ENCODE measurements around the gene CAMK1G.
A peak's percentile ranks its signal among the peaks of the same experiment; 100 is the strongest.

The CAMK1G gene

GRCh38 chr1:209601809-209602657 is 18.5 kb downstream of the CAMK1G start:
- peak; percentile 71 to 77 (median 74) for DNase-seq

DNA sequence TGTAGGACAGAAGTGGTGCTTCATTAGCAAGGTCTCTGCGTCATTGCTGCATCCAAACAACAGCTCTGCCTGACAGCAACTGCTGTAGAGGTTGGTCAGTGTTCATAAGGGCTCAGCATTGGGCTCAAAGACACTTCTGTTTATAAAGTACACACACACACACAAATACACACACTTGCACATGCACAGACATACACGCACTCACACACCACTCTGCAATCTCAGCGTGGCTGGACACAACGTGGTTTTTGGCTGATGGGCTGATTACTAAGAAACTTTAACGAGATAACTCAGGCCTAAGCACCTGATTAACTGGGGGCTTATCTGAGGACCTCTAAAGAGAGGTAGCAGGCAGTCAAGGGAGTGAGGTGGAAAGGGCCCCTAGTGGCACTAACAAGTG is 20.4 kb downstream of the CAMK1G start:
- DNase-seq = no peak

DNA sequence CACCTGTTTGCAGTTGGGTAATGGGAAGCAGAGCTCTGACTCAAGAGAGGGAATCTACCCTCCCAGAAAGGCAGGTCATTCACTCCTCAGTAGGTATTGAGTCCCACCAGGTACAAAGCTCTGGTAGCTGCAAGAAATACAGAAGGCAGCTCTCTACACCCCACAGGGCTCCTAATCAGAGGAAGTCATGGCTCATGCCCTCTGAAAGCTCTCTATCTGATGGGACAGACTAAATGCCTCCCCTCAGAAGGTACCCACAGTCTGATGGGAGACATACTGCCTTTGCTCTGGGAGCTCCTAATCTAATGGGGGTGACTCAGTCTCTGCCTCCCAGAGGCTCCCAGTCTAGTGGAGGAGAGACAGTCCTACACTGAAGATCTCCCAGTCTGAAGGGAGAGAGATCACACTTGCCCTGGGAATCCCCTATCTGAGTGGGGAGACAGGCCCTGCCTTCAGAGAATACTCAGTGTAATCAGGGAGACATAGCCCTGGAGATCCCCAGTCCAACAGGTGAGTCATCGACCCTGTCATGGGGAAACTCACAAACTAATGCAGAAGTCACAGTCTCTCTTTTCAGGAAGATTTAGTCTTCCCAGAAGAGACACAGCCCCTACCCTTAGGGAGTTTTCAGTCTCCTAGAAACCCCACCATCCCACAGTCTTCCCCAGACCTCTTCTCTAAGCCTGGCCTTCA is 23.7 kb downstream of the CAMK1G start:
- peak; percentile 93 to 99 (median 96) for DNase-seq

DNA sequence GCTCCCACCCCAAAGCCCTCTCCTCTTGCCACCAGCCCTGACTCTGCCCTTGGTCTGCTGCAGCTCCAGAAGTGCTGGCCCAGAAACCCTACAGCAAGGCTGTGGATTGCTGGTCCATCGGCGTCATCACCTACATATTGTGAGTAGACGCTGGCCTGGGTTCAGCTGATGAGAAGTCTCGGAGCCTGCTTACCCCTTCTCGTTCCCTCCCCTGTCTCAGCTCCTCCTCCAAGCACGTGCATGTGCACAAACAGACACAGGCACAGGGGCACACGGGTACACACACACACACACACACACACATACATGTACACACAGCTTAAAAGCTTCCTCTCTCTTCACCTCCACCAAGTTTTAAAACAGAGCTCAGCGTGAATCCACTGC is 24.3 kb downstream of the CAMK1G start:
- DNase-seq = no peak

DNA sequence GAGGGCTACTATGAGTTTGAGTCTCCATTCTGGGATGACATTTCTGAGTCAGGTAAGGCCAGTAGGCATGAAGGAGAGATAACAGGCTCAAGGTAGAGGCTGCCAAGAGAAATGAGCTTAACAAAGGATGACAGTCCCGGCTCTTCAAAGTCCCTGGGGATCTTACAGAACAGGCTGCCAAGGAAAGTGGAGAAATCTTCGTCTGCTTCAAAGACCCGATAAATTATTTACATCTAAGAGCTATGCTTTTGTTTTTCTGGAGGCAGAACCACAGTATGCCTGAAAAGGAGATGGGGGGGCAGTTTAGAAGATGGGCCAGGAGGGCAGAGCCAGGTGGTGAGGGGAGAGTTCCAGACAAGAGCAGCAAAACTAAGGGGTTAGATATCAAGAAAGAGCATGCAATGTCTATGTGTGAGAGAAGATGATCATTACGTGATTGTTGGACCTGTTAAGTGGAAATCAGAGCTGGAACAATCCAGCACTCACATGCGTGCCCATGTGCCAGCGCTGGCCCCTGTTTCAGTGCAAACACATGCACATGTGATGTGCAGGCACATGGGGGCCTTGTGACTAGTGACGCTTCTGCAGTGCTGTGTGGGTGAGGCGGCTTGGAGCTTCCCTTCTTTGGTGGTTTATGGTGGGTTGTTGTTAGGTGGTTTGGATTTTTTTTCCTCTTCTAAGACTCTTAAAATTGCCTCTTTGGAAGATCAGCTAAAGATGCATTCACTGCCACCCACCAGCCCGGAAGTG is 25.7 kb downstream of the CAMK1G start:
- DNase-seq = peak; percentile 75 to 83 (median 80)

DNA sequence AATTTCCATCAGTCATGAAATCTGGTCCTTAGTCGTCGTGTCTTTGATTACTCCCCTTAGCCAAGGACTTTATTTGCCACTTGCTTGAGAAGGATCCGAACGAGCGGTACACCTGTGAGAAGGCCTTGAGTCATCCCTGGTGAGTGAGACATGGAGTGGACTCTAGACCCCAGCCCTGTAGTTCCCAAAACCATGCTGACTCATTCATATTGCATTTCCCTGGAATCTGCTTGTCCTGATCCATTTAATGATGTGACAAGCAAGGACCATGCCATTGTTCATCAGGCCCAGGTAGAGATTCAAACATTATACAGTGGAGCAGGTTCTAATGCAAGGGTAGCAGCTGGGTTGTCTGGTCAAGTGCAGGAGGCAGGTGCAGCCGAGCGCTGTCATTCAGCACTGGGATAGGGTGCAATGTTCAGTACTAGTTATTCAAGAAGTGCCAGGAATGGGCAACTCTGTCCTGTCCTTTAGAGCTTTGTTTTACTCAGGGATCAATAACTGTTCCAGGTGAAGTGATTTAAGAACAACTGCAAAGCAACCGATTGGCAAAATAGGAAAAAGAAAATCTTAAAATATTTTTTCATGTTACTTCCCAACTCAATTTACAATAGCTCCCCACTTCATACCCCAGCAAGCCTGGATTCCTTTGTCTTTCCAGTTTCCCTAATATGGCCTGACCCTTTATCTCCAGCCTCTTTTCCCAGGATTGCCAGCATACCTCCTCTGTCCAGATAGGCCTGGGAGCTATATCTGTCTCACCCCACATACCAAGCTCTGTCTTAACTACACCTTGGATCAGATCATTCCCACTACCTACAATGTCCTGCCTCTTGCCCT is 26.5 kb downstream of the CAMK1G start:
- no peak for DNase-seq

DNA sequence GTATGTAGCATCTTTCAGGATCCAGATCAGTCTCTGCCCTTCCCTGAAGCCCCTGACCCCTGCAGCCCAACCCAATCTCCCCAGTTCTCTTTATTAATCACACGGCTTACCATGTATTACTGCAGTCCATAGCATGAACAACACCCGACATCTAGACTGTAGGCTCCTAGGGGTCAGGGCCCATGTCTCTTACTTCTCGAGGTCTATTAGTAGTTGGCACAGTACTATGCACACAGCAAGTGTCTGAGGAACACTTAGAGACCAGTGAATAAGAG is 27.1 kb downstream of the CAMK1G start:
- DNase-seq = no peak

GRCh38 chr1:209611771-209612570 is 28.5 kb downstream of the CAMK1G start:
- DNase-seq = no peak

DNA sequence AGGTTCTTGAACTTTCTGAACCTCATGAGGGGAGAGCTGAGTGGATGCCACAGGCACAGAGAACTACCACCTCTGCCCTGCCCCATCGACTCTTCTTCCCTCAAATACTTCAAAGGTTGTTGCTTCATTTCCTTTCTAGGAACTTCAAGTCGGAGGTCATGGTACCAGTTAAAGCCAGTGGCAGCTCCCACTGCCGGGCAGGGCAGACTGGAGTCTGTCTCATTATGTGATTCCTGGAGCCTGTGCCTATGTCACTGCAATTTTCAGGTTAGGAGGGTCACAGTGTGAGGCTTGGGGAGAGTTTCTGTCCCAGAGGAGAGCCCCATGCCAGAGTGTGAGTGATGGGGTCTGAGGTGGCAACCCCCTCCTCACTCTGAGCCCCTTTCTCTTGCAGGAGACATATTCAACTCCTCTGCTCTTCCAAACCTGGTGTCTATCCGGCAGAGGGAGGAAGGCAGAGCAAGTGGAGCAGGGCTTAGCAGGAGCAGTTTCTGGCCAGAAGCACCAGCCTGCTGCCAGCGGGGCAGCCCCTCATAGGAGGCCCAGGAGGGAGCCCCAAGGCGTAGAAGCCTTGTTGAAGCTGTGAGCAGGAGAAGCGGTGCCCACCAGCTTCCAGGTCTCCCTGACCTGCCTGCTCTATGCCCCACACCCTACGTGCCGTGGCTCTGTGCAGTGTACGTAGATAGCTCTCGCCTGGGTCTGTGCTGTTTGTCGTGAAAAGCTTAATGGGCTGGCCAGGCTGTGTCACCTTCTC is 29.3 kb downstream of the CAMK1G start:
- DNase-seq = peak in 2 of 3 donors; percentile 32 to 33

DNA sequence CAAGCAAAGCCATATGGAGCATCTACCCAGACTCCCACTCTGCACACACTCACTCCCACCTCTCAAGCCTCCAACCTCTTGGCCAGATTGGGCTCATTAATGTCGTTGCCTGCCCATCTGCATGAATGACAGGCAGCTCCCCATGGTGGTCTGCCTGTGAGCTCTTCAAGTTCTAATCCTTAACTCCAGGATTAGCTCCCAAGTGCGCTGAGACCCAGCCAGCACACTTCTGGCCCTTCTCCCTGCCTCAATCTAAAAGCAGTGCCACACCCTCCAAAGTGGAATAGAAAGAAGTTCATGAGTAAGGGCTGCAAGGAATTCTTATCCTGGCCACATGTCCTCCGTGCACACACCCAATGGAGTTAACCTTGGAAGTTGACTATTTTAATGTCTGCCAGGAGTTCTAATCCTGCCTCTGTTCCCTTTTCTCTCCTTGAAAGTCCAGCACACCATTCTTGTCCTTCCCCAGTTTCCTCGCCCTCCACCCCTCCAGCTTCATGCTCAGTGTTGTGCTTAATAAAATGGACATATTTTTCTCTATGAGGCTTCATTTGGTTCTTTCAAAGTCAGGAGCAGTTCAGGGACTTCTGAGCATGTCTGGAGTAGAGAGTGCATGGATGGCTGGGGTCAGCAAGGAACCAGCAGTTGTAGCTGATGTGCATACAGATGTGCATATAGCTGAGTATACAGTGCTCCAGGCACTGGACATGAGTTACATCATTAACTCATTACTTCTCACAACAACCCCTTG is 30.1 kb downstream of the CAMK1G start:
- DNase-seq = no peak

DNA sequence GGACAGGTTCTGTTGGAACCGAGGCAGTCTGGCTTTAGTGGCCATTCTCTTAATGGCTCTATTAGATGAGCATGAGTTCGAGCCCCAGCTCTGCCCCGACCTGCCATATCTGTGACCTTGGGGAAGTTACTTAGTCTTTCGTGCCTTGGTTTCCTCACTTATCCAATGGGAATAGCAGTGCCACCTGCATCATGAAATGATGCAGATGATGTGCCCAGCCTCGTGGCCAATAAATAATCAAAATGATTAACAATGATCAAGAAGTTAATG is 30.6 kb downstream of the CAMK1G start:
- no peak for DNase-seq

DNA sequence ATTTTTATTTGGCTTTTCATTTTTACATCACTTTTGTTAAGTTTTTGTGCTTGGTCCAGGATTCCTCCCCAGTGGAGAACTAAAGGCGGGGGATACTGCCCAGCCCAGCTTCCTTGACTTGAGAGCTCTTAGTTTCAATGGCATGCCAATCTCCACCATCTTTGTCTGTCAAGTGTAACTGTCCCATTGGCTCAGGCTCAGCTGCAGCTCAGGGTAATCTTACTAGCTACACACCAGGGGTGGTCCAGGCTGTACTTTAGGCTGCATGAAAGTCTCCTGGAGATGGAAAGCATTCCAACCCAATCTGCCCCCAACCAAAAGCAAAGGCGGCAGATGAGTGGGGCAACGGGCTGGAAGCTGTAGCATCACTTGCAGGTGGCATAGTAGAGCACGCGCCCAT is 31.4 kb downstream of the CAMK1G start:
- DNase-seq = no peak

DNA sequence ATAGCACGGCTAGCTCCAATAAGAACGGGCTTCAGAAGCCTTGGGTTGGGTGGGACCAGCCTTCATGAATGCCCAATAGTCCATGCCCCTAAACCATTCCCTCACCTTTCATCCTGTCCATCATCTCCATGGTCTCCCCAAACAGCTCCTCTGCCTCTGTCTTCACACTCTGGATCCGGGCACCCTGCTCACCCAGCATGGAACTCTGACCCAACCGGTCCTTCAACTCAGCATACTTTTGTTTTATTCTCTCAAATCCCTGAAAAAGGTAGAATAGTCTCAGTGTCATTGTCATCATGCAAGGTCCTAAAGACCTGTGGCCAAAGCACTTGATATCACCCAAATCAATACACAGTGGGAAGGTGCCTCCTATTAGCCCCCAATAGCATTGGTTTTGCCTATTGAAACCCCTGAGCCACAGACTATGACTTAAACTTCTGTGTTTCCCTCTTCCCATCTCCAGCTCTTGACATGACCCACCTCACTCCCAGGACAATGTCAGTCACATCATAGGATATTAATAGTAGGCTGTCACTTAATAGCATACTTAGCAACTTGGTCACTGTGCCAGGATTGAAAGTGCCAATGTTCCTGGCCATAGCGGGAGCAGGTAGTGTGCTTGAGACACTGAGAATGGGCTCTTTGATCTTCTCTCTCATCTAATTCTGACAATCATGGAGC is 33.0 kb downstream of the CAMK1G start:
- no peak for DNase-seq

DNA sequence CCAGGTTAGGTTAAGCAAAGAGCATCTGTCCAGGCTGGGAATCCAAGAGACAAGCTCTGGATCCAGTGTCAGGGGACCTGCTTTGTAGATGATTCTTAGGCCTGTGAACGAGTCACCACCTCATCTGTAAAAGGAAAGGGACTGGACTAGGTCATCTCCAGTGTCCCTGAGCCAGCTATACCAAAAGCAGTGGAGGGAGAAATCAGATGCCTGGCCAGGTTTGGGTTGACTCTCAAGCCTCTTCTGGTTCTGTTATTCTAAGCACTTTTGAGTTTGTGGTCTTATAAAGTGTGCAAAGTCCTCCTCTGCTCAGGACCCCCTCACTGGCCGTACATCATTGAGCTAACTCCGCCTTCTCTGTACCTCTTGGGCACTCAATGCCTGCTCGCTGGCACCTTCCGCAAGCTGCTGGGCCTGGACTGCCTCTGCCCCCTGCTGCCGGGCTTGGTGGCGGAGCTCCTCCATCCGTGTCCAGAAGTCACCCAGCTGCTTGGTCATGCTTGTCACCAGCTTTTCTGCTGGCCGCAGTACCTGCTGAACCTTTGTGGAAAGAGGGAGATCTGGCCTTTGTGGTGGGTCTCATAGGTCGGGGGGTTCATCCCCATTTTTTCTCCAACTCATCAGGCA is 33.6 kb downstream of the CAMK1G start:
- no peak for DNase-seq

GRCh38 chr1:209617755-209618154 is 34.2 kb downstream of the CAMK1G start:
- no peak for DNase-seq

- DNase-seq = no peak
Measured at GRCh38 chr1:209618291-209618690, 34.8 kb downstream of the CAMK1G start.

DNA sequence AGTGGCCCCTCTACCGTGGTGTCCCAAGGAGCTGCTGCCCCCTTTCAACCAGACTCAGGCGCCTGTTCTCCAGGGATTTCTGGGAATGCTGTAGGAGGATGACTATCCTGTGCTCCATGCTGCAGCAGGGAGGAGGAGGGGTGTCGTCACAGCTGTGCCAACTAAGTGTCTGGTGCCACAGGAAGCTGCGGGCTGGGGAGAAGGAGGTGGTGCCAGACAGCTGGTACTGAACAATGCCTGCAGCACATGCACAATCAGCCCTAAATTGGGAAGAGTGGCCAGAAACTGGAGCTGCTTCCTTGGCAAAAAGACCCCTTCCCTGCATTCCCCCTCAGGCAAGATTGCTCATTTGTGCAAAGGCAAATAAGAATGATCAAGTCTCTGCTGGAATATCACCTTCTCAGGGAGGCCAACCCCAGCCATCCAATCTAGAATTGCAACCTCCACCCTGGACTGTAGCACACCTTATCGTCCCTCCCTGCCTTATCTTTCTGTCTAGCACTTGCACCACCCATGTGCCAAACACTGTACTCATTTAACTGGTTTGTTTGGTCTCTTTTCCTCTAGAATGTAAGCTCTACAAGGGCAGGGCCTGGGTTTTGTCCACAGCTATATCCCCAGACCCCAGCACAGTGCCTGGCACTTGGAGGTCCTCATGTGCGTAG is 35.4 kb downstream of the CAMK1G start:
- DNase-seq = no peak

- DNase-seq = no peak
Measured at GRCh38 chr1:209619696-209620486, 36.4 kb downstream of the CAMK1G start.
